Right hindlimb (tissue), 1 donor: ENCODE results near the gene C14orf93.

Source experiments
- DNase-seq: peaks from one replicate; pipeline ENCODE4 v3.0.0-alpha.2; 2018

C14orf93 gene, protein sequence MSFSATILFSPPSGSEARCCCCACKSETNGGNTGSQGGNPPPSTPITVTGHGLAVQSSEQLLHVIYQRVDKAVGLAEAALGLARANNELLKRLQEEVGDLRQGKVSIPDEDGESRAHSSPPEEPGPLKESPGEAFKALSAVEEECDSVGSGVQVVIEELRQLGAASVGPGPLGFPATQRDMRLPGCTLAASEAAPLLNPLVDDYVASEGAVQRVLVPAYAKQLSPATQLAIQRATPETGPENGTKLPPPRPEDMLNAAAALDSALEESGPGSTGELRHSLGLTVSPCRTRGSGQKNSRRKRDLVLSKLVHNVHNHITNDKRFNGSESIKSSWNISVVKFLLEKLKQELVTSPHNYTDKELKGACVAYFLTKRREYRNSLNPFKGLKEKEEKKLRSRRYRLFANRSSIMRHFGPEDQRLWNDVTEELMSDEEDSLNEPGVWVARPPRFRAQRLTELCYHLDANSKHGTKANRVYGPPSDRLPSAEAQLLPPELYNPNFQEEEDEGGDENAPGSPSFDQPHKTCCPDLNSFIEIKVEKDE

DNA sequence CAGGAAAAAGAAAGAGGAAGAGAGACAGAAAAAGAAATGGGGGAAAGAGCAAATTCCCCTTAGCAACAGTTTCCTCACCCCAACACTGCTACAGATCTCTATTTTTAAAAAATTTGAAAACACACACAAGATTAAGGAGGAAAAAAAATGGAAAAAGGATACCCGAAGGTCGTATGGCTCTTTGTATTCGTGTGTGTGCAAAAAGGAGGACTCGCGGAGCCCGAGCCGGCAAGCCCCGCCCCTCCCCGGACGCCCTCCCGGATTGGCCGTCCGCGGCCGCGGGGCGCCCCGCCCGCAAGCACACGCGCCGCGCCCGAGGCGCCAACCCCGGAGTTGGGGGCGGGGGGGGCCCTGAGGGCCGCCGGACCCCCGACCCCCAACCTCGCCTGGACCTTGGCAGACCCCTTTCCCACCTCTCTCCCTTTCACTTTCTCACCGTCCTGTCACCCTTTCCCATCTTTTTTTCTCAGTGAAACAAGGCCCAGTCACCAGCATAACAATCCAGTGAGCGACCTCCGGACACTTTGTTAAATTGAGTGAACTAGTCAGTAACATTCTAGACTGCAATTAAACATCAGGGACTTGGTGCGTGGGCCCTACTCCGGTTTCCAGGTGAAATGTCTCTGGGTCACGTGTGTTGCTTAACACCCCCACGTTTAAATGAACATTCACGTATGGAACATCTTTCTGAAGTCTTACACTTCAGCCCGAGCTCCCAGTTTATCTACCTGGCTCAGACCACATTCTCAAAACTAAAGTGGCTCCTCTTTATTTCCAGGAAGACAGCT lies at the start of gene C14orf93:
C14orf93 (minus strand) TSS at position 205 of the 788 bp plus-strand sequence. CDS start 11,120 bp downstream, outside the sequence.
- peak; percentile 89 for DNase-seq

DNA sequence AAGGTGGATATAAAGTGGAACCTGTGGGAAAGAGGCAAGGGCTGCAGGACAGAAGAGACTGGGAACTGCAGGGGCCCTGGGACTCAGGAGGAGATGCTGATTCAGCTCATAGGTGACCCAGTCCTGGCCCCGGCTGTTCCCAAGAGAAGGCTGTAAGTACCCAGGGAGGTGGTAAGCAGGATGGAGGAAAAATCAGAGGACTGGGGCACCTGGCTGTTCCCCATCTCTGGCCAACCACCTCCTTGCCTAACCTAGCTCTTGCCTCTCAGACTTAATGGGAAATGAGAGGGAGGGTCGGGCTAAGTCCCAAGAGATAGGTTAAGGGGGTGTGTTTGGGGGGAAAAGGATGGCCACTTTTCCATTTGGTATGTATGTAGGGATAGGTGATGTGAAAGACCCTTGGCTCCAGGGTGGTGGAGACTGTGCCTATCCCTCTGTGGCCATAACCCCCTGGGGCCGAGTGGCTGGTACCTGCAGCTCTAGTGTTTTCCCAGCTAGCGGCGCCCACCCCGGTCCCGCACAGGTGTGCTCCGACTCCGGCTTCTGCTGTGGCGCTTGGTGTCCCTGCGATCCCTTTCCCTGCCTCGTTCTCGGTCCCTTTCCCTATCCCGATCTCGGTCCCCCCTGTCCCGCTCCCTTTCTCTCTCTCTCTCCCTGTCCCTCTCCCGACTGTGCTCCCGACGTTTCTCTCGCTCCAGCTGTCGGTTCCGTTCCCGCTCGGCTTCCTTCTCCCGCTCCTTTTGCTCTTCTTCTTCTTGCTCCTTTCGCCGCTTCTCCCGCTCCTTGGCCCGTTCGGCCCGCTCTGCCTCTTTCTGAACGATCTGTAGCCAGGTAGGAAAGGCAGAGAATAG lies 48.9 kb upstream of the C14orf93 start:
- DNase-seq: no peak

DNA sequence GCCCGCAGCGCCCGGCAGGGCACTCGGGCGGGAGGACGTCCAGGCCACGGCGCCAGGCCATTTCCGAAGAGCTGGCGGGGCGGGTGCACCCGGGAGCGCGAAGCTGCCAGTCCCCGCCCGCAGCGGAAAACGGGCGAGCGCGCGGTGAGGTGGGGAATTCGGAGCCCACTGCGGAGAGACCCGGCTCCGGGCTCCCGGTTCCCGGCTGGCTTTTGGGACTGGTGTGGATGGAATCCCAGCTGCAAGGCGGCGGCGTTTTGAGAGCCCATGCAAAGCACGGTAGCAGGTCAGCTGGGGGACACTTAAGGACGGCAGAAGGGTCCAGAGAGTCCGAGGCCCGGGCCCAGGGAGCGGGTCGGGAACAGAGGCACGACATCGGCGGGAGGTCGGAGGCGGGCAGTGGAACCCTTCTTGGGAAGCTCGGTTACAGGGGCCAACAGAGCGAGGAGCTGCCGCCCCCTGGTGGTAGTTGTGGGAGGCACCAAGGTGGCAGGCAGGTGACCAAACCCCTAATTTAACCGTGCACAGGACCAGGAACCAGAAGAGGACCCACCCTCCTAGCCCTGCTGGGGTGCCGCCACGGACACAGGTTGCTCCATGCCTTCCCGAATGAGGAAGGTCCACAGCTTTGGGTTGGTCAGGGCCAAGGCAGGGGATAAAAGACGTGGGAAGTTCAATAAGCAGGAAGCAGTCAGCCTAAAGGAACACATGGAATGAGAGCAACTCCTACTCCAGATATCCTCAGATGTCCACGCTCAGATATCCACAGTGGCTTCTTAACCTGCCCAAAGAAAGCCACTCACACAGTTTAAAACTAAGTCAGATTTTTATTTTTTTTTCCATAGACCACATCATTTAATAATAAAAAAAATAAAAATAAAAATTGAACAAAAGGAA lies 48.1 kb upstream of the C14orf93 start:
- DNase-seq: peak; percentile 94

DNA sequence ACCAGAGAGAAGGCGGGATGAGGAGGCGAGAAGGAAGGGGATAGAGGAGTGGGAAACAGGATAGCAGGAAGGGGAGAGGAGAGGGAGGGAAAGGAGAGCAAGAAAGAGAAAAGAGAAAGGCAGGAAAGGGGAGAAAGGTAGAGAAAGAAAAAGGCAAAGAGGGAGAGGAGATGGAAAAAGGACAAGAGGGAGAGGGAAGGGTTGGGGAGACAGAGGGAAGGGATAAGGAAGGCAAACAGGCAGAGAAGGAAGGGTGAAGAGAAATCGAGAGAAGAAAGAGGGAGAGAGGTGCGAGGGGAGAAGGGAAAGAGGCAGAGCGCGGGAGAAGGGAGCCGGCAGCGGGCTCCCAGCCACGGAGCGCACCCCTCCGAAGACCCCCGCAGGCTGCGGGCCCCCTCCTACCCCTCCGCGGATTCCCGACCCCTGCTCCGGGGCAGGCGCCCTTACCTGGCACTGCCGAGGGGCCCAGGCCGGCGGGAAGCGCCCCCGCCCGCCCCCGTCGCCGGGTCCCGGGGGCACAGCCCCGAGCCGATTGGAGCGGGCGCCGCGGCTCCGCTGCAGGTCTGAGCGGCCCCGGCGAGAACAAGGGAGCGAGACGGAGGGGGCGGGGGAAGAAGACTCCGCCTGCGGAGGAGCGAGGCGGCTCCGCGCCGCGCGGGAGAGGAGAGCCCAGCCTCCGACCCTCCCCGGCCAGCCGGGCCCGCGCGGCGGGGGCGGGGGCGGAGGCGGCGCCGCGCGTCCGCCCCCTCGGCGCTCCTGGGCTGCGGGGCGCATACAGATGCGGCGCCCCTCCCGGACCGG lies 47.2 kb upstream of the C14orf93 start, which contains the start of gene CDH24:
CDH24 (minus strand) TSS at position 565 of the 801 bp plus-strand sequence. CDS start 1,787 bp downstream, outside the sequence.
- peak; percentile 89 for DNase-seq

DNA sequence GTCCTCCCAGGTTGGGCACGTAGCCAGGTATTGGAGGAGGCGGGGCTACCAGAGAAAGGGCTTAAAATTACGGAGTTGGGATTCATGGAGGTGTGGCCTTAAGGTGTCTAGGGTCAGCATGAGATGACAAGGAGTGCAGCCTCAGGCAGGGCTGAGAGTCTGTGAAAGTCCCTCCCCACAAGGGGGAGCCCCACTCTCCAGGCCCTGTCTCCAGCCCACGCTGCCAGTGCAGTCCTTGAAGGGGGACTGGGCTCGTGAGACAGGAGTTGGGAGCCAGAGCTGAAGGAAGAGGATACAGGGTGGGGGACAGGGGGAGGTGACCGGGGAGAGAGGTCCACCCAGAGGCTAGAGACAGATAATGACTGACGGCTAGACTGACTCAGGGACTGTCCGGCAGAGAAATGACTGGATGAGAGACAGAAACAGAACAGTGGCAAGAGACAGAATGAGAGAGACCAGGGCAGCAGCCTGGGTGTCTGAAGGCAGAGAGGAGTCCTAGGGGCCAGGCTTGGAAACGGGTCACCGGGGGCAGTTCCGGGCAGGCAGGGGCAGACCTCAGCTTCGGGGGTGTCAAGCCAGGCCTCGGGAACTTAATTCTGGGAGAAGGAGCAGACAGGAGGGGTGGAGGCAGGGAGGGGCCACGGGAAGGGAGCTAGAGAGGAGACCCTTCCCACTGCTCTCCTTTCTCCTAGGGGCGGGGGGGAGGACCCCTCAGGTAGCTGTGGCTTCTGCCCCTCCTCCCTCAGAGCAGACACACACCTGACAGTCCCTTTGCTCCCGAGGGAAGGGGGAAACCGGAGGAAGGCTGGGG lies 46.4 kb upstream of the C14orf93 start:
- peak; percentile 62 for DNase-seq

DNA sequence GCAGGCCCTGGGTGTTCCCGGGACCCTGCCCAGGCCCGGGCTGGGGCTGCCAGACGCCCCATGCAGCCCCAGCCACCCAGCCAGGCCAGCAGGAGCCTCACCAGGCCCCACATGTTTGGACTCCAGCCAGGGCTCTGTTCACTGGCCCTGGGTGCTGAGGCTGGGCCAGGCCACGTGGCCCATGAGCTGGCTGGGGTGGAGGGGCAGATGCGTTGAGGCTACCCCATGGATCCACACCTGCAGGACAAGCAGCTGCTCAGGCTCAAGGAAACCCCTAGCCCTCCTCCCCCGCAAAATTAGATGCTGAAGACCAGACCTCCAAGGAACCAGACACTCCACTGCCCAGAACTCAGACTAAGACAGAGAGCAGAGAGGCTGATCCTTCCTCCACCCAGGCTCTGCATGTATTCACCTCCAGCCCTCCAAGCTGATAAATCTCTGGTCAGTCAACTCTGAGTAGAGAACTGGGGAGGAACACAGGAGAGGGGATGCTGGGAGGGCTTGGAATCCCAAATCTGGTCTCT lies 45.7 kb upstream of the C14orf93 start:
- no peak for DNase-seq

DNA sequence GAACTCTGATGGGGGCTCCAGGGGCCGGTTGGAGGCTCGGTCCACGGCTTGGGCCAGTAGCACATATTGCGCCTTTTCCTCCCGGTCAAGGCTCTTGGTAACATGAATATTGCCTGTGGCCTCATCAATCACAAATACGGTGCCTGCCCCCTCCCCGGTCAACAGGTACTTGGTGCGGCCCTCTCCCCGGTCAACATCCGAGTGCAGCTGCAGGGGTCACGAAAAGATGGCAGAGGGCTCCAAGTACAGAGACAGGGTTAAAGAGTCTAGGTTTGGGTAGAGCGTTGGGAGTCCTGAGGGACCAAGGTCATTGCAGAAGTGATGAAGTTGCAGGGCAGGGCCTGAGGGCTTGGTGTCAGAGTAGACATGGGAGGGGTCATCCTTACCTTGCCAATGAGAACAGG lies 45.2 kb upstream of the C14orf93 start:
- no peak for DNase-seq

DNA sequence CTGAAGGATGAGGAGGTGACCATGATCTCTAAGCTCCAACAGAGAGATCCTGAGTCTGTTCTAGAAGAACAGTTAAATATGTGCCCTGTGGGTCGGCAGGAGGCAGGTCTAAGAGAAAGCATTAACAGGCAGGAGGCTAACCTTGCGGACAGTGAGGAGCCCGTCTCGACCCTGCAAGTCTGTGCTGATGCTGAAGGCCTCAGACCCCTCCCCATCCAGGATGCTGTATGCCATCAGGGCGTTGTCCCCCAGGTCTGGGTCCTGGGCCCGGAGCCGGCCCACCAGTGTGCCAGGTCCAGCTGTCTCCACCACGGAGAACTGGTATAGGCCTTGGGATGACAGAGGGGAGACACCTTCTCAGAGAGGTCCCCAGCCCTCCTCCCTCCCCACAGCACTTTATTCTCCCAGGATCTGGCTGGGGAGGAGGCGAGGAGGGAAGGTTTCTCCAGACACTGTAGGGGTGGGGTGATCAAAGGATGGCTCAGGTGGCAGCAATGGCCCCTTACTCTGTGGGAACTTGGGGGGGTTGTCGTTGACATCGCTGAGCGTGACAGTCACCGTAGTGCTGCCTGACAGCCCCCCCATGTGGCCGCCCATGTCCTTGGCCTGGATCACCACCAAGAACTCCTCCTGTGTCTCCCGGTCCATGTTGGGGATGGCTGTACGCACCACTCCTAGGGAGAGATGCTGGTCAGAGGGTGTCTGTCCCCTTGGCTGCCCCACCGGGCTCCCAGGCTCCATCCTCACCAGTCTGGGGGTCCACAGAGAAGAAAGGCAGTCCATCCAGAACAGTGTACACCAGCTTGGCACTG lies 44.3 kb upstream of the C14orf93 start:
- DNase-seq: no peak

DNA sequence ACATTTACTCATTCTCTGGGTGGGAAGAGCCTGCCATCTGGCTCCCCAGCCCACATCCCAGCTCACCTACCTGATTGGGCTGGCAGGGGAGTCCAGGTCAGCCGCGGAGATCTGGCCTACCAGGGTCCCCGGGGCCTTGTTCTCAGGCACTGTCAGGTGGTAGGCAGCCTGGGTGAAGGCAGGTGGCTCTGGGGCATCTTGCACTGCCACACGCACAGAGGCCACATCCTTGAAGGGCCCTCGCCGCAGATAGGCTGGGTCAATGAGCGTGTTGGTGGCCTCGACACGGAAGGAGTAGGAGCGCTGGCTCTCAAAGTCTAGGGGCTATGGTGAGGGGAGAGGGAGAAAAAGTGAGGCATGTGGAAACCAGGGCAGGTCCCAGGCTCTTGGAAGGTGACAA lies 43.5 kb upstream of the C14orf93 start:
- no peak for DNase-seq

DNA sequence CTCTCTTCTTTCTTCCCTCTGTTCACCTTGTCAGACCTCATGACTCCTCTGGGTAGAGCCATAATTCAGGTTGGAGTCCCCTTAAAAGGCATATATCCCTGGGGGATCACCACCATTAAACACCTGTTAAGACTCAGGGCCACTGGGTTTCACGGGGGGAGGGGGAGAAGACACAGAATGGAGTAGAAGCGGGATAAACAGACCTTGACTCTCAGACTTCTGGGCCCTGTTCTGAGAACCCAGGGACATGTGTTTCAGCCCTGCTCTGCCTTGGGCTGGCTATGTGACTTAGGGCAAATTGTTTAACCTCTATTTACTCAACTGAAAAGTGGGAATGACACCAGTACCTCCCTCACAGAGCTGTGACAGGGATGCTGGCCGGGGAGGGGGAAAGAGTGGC lies 42.7 kb upstream of the C14orf93 start:
- DNase-seq: no peak

DNA sequence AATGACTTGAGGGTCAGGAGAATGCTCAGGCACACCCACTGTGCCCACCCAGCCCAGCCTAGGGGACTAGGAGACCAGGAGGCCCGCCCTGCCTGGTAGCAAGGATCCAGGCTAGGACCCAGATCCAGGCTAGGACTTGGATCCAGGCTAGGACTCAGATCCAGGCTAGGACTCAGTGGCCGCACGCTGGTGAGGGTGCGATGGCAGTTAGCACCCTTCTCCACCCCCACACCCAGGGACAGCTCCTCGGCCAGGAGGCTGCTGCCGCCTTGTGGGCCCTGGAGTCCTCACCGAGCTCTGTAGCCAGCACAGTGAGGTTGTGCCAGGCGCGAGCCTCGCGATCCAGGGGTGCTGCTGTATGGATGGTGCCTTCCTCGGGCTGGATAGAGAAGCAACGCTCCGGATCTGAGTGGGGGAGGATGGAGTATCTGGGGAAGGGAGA lies 42.3 kb upstream of the C14orf93 start:
- no peak for DNase-seq

DNA sequence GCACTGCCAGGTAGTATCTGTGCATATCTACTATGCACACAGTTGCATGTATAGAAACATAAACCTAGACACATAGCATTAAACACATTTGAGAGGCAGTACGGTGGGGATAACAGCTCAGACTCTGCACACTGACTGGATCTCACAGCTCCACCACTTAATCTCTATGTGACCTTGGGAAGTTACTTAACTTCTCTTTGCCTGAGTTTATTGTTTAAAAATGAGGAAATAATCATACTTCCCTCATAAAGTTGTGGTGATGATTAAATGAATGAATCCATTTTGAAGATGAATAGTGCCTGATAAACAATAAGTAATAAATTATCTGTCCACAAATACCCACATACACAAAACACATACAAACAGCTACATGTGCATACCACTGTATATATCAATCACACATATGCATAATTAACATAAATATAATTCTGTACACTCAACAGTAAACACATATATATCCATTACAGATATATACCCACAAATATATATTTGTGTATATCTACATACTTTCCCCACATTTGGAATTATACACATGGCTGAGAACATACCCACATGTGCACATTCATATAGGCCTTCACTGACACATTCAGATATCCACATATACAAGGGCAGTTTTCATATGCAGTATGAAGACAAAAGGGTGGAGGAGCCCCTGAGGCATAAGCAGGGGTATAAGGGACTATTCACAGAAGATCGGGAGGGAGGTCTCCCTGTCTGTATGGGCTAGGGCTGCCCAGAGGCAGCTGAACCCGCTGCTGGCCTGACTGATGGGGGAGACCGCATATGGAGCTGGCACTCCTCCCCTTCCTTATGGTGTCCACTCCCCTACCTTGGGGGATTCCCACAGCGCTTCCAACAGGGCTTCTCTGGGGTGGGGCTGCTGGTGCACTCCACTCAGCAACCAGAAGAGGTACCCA lies 41.5 kb upstream of the C14orf93 start:
- DNase-seq: no peak

DNA sequence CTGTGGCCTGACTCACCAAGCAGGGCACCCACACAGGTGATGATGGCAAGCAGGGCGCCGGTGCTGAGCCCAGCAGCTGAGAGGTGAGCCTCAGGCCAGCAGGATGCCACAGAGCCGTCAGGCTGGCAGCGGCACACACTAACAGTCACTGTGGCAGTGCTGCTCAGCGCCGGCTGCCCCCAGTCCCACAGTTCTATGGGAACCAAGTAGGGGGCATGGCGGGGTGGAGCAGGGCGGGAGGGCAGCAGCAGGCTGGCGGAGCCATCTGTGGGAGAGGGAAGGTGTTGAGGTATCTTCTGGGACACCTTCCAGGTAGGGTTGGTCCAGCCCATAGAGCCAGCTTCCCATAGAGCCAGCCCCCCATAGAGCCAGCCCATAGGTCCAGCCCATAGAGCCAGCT lies 39.1 kb upstream of the C14orf93 start:
- DNase-seq: no peak

DNA sequence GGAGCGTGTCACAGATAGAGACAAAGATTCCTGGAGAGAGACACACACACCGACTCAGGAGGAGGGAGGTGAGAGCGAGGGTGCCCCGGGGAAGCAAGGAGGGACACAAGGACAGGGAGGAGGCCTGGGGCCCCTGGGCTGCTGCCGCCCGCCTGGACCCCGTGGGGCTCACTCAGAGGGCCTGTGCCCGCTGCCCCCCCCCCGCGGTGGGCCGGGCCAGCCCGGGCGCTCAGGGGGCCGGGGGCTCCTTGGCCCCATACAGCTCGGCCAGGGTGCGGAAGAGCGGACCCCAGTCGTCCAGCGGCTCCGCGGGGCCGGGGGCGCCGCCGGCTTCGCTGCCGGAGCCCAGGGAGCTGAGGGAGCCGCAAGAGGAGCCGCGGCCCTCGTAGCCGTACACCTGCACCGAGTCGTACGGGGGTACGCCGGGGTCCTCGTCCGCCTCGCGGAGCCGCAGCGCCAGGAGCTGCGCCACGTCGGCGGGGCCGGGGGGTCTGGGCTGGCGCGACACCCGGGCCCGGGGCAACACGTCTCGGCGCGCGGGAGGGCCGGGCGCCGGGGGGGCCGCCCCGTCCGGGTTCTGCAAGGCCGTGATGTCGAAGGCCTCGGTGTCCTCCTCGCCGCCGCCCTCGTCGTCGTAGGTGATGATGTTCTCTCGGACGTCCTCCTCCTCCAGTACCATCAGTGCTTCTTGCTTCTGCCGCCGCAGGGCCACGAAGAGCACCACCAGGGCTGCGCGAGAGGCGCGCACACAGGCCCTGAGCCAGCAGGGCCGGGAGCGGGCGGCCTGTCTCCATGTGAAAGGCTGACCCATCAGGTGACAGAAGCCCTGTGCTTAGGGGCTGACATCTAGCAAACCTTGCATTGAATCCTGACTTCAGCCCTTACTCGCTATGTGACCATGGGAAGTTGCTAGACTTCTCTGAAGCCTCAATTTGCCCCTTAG lies 38.1 kb upstream of the C14orf93 start:
- DNase-seq: no peak

DNA sequence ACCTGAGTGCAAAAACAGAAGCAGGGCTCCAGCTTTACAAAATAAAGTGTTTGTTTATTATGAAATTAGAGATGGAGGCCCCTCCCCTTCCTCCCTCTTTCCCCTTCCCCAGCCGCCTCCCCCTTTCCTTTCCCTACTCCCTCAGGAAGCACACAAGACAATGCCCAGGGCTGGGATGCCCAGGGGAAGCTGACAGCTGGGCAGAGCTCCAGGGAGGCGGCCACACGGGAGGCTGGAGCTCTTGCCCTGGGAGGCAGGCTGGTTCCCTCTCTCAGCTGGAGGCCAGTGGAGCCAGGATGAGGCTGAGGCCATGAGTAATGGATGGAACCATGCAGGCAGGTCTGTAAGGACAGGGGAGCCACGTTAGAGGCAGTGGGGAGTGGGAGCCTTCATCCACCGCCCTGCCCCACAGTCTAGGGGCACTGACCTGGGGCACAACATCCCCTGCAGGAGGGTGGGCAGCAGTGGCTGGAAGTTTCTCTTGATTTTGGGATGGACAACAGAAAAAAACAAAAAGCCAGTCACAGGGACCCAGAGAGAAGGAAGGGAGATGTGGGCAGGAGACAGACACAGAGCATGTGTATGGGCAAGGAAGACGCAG lies 37.2 kb upstream of the C14orf93 start:
- DNase-seq: no peak
